ENCODE data around the gene TAX1BP1. TPM values are rescaled to one million over a fixed set of nuclear protein-coding genes. Genes with fewer than 3 reads are reported as not detected.

The TAX1BP1 gene
- total and polyA plus RNA-seq, 2 of the 13 experiments (the other 11 are each of a cell fraction or from before 2014, with no cell fraction given), result 95.2 to 98.9 TPM

GRCh38 chr7:27745064-27745583 is 5.2 kb downstream of the TAX1BP1 start (continued):
- TF ChIP-seq NFE2L2 (IDR thresholded peaks at IDR 0.05; ENCODE audit: low read length), result peak; percentile 95
- TF ChIP-seq, protein P1, sequence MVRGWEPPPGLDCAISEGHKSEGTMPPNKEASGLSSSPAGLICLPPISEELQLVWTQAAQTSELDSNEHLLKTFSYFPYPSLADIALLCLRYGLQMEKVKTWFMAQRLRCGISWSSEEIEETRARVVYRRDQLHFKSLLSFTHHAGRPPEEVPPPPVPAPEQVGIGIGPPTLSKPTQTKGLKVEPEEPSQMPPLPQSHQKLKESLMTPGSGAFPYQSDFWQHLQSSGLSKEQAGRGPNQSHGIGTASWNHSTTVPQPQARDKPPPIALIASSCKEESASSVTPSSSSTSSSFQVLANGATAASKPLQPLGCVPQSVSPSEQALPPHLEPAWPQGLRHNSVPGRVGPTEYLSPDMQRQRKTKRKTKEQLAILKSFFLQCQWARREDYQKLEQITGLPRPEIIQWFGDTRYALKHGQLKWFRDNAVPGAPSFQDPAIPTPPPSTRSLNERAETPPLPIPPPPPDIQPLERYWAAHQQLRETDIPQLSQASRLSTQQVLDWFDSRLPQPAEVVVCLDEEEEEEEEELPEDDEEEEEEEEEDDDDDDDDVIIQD (CRISPR knock-in tag; IDR thresholded peaks at IDR 0.05; ENCODE audit: low read depth), result peak; percentile 55; the same call in 1 of the 2 replicates
- TF ChIP-seq SRY (CRISPR knock-in tag; IDR thresholded peaks at IDR 0.05), result no peak
- TF ChIP-seq, protein P2, sequence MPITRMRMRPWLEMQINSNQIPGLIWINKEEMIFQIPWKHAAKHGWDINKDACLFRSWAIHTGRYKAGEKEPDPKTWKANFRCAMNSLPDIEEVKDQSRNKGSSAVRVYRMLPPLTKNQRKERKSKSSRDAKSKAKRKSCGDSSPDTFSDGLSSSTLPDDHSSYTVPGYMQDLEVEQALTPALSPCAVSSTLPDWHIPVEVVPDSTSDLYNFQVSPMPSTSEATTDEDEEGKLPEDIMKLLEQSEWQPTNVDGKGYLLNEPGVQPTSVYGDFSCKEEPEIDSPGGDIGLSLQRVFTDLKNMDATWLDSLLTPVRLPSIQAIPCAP (CRISPR knock-in tag; IDR thresholded peaks at IDR 0.05; ENCODE audit: low read depth), result no peak
- TF ChIP-seq TEAD3 (CRISPR knock-in tag; optimal IDR thresholded peaks at IDR 0.05; ENCODE audit: borderline replicate concordance), result peak; percentile 99
- TF ChIP-seq ZMYM4 (CRISPR knock-in tag; IDR thresholded peaks at IDR 0.05), result peak; percentile 41
- TF ChIP-seq NFE2 (CRISPR knock-in tag; IDR thresholded peaks at IDR 0.05), result peak; percentile 81
- no peak for TF ChIP-seq YEATS4 (CRISPR knock-in tag; IDR thresholded peaks at IDR 0.05; ENCODE audit: borderline replicate concordance)
- no peak for TF ChIP-seq ZNF143 (CRISPR knock-in tag; IDR thresholded peaks at IDR 0.05)
- TF ChIP-seq ERF (CRISPR knock-in tag; IDR thresholded peaks at IDR 0.05), result peak; percentile 70; the same call in 1 of the 2 replicates
- TF ChIP-seq BHLHE40 (IDR thresholded peaks at IDR 0.05; ENCODE audit: low read length), result peak; percentile 94
- peak; percentile 37; the same call in 1 of the 2 replicates for TF ChIP-seq SALL1 (CRISPR knock-in tag; IDR thresholded peaks at IDR 0.05)
- no peak for TF ChIP-seq AGO2 (optimal IDR thresholded peaks at IDR 0.05; ENCODE audit: low read depth, low read length)

GRCh38 chr7:27746486-27746885 is 6.5 kb downstream of the TAX1BP1 start:
- intact Hi-C loops (cut with micrococcal nuclease; ENCODE audit: unreplicated experiment), result no loop called here
- no peak overlapping the region for H3K9ac ChIP-seq (ENCODE audit: insufficient read depth, low read depth, low read length)
- no peak overlapping the region for H3K4me2 ChIP-seq (ENCODE audit: low read depth, low read length)
- no TSS peak for BruUV-seq (replicated peaks)
- peaks cover 52% of the 10 kb centered on the region for H3K4me1 ChIP-seq (ENCODE audit: insufficient read depth, low read length)
- in situ Hi-C loops (cut with HindIII; ENCODE audit: extremely low pct_ligation_motif_present, low pct_unique_long_range_greater_than_20kb), result no loop called here
- H3K27ac ChIP-seq (ENCODE audit: extremely low read length, insufficient read depth, low read length), result no peak overlapping the region
- no peaks in the 10 kb centered on the region for H3K9me3 ChIP-seq (ENCODE audit: low read length)
- POLR2A ChIA-PET, result no interaction called here
- peaks cover 55% of the 10 kb centered on the region for H3K79me2 ChIP-seq (ENCODE audit: insufficient read depth, low read length)
- H4K20me1 ChIP-seq (ENCODE audit: insufficient read depth, low read length), result peaks cover 10% of the 10 kb centered on the region
- no peaks in the 10 kb centered on the region for H3K27me3 ChIP-seq (ENCODE audit: control insufficient read depth in 1 of 2, insufficient read depth in 2 of 2, low read length in 2 of 2)
- H2AFZ ChIP-seq (ENCODE audit: low read length), result no peak overlapping the region
- DNase-seq (ENCODE audit: low spot score) (no peak), FAIRE-seq (no peak), ATAC-seq (no peak)
- CTCF ChIA-PET (ENCODE audit: low intra/inter-chr PET ratio, low total read pairs), result no interaction called here
- H3K36me3 ChIP-seq (replicated peaks in 1 of 2; ENCODE audit: control insufficient read depth in 1 of 2, insufficient read depth in 2 of 2, low read length in 2 of 2), result peaks cover 2 to 28% of the 10 kb centered on the region in 2 experiments
- H3K4me3 ChIP-seq (replicated peaks in 1 of 3; ENCODE audit: insufficient read depth in 1 of 3, low read depth in 2 of 3, low read length in 3 of 3), result no peak overlapping the region
- no peak for TF ChIP-seq ZNF232 (CRISPR knock-in tag; IDR thresholded peaks at IDR 0.05; ENCODE audit: borderline replicate concordance)
- no peak for TF ChIP-seq TGIF2 (CRISPR knock-in tag; IDR thresholded peaks at IDR 0.05)
- no peak for TF ChIP-seq GMEB1 (CRISPR knock-in tag; IDR thresholded peaks at IDR 0.05; ENCODE audit: borderline replicate concordance)
- TF ChIP-seq ZFP37 (CRISPR knock-in tag; IDR thresholded peaks at IDR 0.05; ENCODE audit: borderline replicate concordance), result no peak
- TF ChIP-seq GATA4 (IDR thresholded peaks at IDR 0.05; ENCODE audit: borderline replicate concordance, low read depth), result no peak
- no peak for TF ChIP-seq ZBTB49 (CRISPR knock-in tag; IDR thresholded peaks at IDR 0.05; ENCODE audit: borderline replicate concordance)
